Large intestine (tissue), 3 donors: ENCODE results near the gene WDR45. TPM values are rescaled to one million over a fixed set of nuclear protein-coding genes. Genes with fewer than 3 reads are reported as not detected.

Experiments used
- DNase-seq, 2 donors: peaks; one replicate each; pipeline versions ENCODE4 v3.0.0 to v3.0.0-alpha.2; 2013
- H3K27ac ChIP-seq: one replicate; pipeline ENCODE4 v1.5.1; 2013; ENCODE audit warnings: low read length
- H3K27me3 ChIP-seq: 2 replicates; pipeline ENCODE4 v1.6.1; 2013; ENCODE audit warnings: low read length; ENCODE audit not compliant: control insufficient read depth, insufficient read depth
- H3K36me3 ChIP-seq: 2 replicates; pipeline ENCODE4 v1.6.1; 2013; ENCODE audit warnings: low read length; ENCODE audit not compliant: control insufficient read depth, insufficient read depth
- H3K4me1 ChIP-seq: one replicate; pipeline ENCODE4 v1.6.1; 2013; ENCODE audit warnings: low read length; ENCODE audit not compliant: control insufficient read depth, insufficient read depth
- H3K4me3 ChIP-seq: one replicate; pipeline ENCODE4 v1.5.1; 2013; ENCODE audit warnings: low read length
- H3K9me3 ChIP-seq: one replicate; pipeline ENCODE4 v1.6.1; 2013; ENCODE audit warnings: mild to moderate bottlenecking, low read depth, low read length, moderate library complexity; ENCODE audit not compliant: control insufficient read depth
- WGBS: methylation state at CpG from one replicate; pipeline ENCODE4 v1.1.5; 2013; ENCODE audit warnings: low lambda C conversion rate; ENCODE audit not compliant: insufficient coverage; 5-methylcytosine and 5-hydroxymethylcytosine counted together
- polyA plus RNA-seq: library from polyadenylated mRNA; unstranded; fragments of 120-200 nt; gene quantifications from one replicate; pipeline ENCODE4 v1.2.1, GENCODE V29; 2013

WDR45 gene
- polyA plus RNA-seq, 1 donor = 46.6 TPM

GRCh38 chrX:49037883-49038475 is 41.7 kb downstream of the WDR45 start:
- DNase-seq = no peak
- no peaks in the 10 kb centered on the region for H3K9me3 ChIP-seq
- WGBS = no CpG with 5 or more reads among the region's 15 CpGs
- peaks cover 46% of the 10 kb centered on the region for H3K36me3 ChIP-seq
- H3K27me3 ChIP-seq = no peaks in the 10 kb centered on the region
- H3K4me1 ChIP-seq = peaks cover 26% of the 10 kb centered on the region
- H3K4me3 ChIP-seq = no peak overlapping the region
- H3K27ac ChIP-seq = no peak overlapping the region

- Histone ChIP-seq H3K36me3 (peaks cover 30% of the 10 kb centered on the region), H3K27ac (peak overlapping the region; percentile 58), H3K27me3 (no peaks in the 10 kb centered on the region), H3K4me3 (no peak overlapping the region), H3K4me1 (peaks cover 7% of the 10 kb centered on the region), H3K9me3 (no peaks in the 10 kb centered on the region)
- peak in 1 of 2 donors; percentile 26 for DNase-seq
- WGBS = no CpG with 5 or more reads among the region's 6 CpGs
Observed at GRCh38 chrX:49030283-49030682, 49.4 kb downstream of the WDR45 start.

DNA sequence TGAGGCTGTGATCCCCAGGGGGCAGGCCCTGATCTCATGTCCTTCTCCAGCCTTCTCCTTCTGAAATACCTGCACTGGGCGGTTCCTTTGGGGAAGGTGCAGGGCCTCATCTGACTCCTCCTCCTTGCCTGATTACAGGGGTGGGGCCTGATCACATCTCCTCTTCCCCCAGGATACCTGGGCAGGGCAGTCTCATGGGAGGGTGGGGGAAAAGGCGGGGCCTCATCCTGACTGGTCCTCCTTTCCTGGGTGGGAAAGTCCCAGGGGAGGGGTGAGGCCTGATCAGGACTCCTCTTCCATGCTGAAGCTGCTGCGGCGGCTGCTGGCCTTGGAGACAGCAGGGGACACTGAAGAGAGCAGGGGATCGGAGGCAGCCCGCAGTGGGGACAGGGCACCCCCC is 49.8 kb downstream of the WDR45 start:
- peak; percentile 85 to 91 for DNase-seq
- peak overlapping the region; percentile 58 for H3K27ac ChIP-seq

More for the DNA sequence above, 49.8 kb downstream of the WDR45 start:
- H3K4me1 ChIP-seq = peaks cover 7% of the 10 kb centered on the region
- peaks cover 30% of the 10 kb centered on the region for H3K36me3 ChIP-seq
- WGBS = no CpG with 5 or more reads among the region's 6 CpGs
- H3K9me3 ChIP-seq = no peaks in the 10 kb centered on the region
- H3K4me3 ChIP-seq = no peak overlapping the region
- no peaks in the 10 kb centered on the region for H3K27me3 ChIP-seq

Other genes starting within 250 kb of the WDR45 start
- gene PCSK1N, start 244.3 kb downstream of the WDR45 start, polyA plus RNA-seq = 178 TPM
- gene TIMM17B, start 182.1 kb downstream of the WDR45 start, polyA plus RNA-seq = 42.3 TPM
- gene PQBP1, start 182.0 kb downstream of the WDR45 start, polyA plus RNA-seq = 99.9 TPM
- 23.6 TPM for gene SLC35A2, start 168.2 kb downstream of the WDR45 start, polyA plus RNA-seq
- gene PIM2, start 160.9 kb downstream of the WDR45 start, polyA plus RNA-seq = 11.5 TPM
- gene OTUD5, start 122.3 kb downstream of the WDR45 start, polyA plus RNA-seq = 46.9 TPM
- gene KCND1, start 108.0 kb downstream of the WDR45 start, polyA plus RNA-seq = 2.5 TPM
- gene GRIPAP1, start 77.6 kb downstream of the WDR45 start, polyA plus RNA-seq = 51.4 TPM
- gene TFE3, start 36.5 kb downstream of the WDR45 start, polyA plus RNA-seq = 33.5 TPM
- 27.3 TPM for gene CCDC120, start 20.9 kb downstream of the WDR45 start, polyA plus RNA-seq
- 14.0 TPM for gene PRAF2, start 5.9 kb downstream of the WDR45 start, polyA plus RNA-seq
- gene GPKOW, start 43.8 kb upstream of the WDR45 start, polyA plus RNA-seq = 18.9 TPM
- 2.5 TPM for gene MAGIX, start 82.9 kb upstream of the WDR45 start, polyA plus RNA-seq
- gene PLP2, start 92.0 kb upstream of the WDR45 start, polyA plus RNA-seq = 118 TPM
- 5.7 TPM for gene PRICKLE3, start 106.5 kb upstream of the WDR45 start, polyA plus RNA-seq
- 20.2 TPM for gene SYP, start 120.3 kb upstream of the WDR45 start, polyA plus RNA-seq
- 1.3 TPM for gene CACNA1F, start 153.5 kb upstream of the WDR45 start, polyA plus RNA-seq
- gene CCDC22, start 155.6 kb upstream of the WDR45 start, polyA plus RNA-seq = 18.5 TPM
- 0.76 TPM for gene FOXP3, start 184.8 kb upstream of the WDR45 start, polyA plus RNA-seq
- 3.3 TPM for gene PPP1R3F, start 189.9 kb upstream of the WDR45 start, polyA plus RNA-seq
- not detected for gene GAGE10, start 223.8 kb upstream of the WDR45 start, polyA plus RNA-seq
- not detected for gene GAGE12J, start 242.2 kb upstream of the WDR45 start, polyA plus RNA-seq